GM12878 (cell line): ENCODE data around the gene GNPTAB. TPM values are rescaled to one million over a fixed set of nuclear protein-coding genes. Genes with fewer than 3 reads are reported as not detected.

Experiments used
- BACH1 ChIP-seq: fragments of 450-650 bp; IDR thresholded peaks from 2 replicates; pipeline ENCODE4 v1.6.1; 2017; ENCODE audit warnings: mild to moderate bottlenecking, borderline replicate concordance
- CHD2 ChIP-seq: IDR thresholded peaks from 2 replicates; pipeline ENCODE4 v1.6.1; 2011; ENCODE audit warnings: low read depth, low read length, improper control_type of control experiment, borderline replicate concordance
- E2F8 ChIP-seq: fragments of 450-650 bp; IDR thresholded peaks from 2 replicates; pipeline ENCODE4 v1.6.1; 2018; ENCODE audit warnings: mild to moderate bottlenecking, low read depth, moderate library complexity; ENCODE audit not compliant: partially characterized antibody
- IKZF2 ChIP-seq, 2 experiments: fragments of 450-650 bp; IDR thresholded peaks; 2 replicates each; pipeline ENCODE4 v1.6.1; 2017; ENCODE audit warnings: mild to moderate bottlenecking in 2 of 2, moderate library complexity in 2 of 2
- JUNB ChIP-seq: IDR thresholded peaks from 2 replicates; pipeline ENCODE4 v1.6.1; 2016; ENCODE audit warnings: antibody characterized with exemption, mild to moderate bottlenecking
- MEF2B ChIP-seq: fragments of 450-650 bp; IDR thresholded peaks from 2 replicates; pipeline ENCODE4 v1.6.1; 2018; ENCODE audit warnings: mild to moderate bottlenecking, moderate library complexity; ENCODE audit not compliant: partially characterized antibody, poor library complexity, severe bottlenecking
- RUNX3 ChIP-seq: IDR thresholded peaks from 2 replicates; pipeline ENCODE4 v1.6.1; 2012; ENCODE audit warnings: low read length, inconsistent platforms
- SKIL ChIP-seq: fragments of 450-650 bp; IDR thresholded peaks from 2 replicates; pipeline ENCODE4 v1.6.1; 2017; ENCODE audit warnings: mild to moderate bottlenecking, low read depth, inconsistent platforms; ENCODE audit not compliant: poor library complexity, severe bottlenecking
- ZNF217 ChIP-seq: fragments of 450-650 bp; IDR thresholded peaks from 2 replicates; pipeline ENCODE4 v1.6.1; 2017; ENCODE audit warnings: antibody characterized with exemption, mild to moderate bottlenecking
- polyA plus RNA-seq, 11 experiments: library from polyadenylated mRNA; depleted of rRNA in 4 of 11; unstranded in 6 of 11; stranded (reverse) in 5 of 11; fragments of >200 nt; fragmentation: Nextera tagmentation in 4 of 11; fragmentation: Illumina TruSeq in 1 of 11; extraction: Ambion mirVana in 4 of 11; extraction: Trizol in 1 of 11; gene quantifications; 1 replicate in 1 of 11; 2 replicates in 10 of 11; pipeline versions ENCODE4 v1.2.1 to v1.2.3, GENCODE V29; 2011 to 2016; ENCODE audit warnings: inconsistent platforms in 2 of 11, missing spikeins in 2 of 11, low read depth in 1 of 11
- total RNA-seq, 4 experiments: library from RNA; depleted of rRNA in 3 of 4; stranded (reverse); fragments of >200 nt in 3 of 4; fragmentation: Illumina TruSeq in 1 of 4; extraction: Trizol in 1 of 4; gene quantifications; 2 replicates each; pipeline versions ENCODE4 v1.2.1 to v1.2.3, GENCODE V29; 2013 to 2021

GNPTAB gene
- total and polyA plus RNA-seq, 10 of the 15 experiments (the other 5 are each of a cell fraction or from before 2014, with no cell fraction given), result 9.8 to 38.9 (median 35.3) TPM

- TF ChIP-seq E2F8 (no peak), SKIL (peak; percentile 68), BACH1 (no peak), CHD2 (no peak), ZNF217 (no peak), JUNB (peak; percentile 89), IKZF2 (IDR thresholded peaks at IDR 0.05) (peak; percentile 70 to 72; a peak in 3 of 4 replicates), RUNX3 (peak; percentile 45; the same call in 1 of the 2 replicates), MEF2B (peak; percentile 30)
- TF ChIP-seq, all 136 proteins: peak for 28
Observed at GRCh38 chr12:101857043-101857558, 26.3 kb upstream of the GNPTAB start (continued).
